ENCODE results near the gene SERPINA1. TPM values are rescaled to one million over a fixed set of nuclear protein-coding genes. Genes with fewer than 3 reads are reported as not detected.

Gene SERPINA1
- total and polyA plus RNA-seq, 2 of the 13 experiments (the other 11 are each of a cell fraction or from before 2014, with no cell fraction given): 3,266 to 11,015 TPM

DNA sequence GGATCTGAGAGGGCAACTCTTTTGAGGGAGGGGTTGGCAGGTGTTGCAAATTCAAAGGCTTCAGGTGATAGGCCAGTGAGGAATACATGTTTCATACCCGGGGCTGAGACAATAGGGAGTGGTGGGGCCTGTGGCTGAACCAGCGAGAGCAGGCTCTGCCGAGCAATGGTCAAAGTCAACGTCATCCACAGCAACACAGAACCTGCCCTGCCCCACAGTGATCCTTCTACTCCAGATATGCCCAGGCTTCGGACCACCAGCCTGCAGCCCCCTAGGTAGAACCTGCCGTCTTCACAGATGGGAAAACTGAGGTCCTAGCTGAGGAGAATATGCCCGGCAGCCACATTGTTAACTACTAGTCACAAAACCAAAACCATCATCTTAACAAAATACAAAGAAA lies 4.1 kb downstream of the SERPINA1 start (continued):
- TF ChIP-seq EP300 (IDR thresholded peaks at IDR 0.05; ENCODE audit: low read depth in 2 of 2, low read length in 2 of 2): no peak
- no peak for TF ChIP-seq EP300 (CRISPR knock-in tag; IDR thresholded peaks at IDR 0.05; ENCODE audit: borderline replicate concordance)
- no peak for TF ChIP-seq ZNF879 (CRISPR knock-in tag; IDR thresholded peaks at IDR 0.05)
- no peak for TF ChIP-seq ZNF672 (CRISPR knock-in tag; IDR thresholded peaks at IDR 0.05)
- no peak for TF ChIP-seq SOX13 (IDR thresholded peaks at IDR 0.05)
- no peak for TF ChIP-seq SOX13 (CRISPR knock-in tag; conservative IDR thresholded peaks at IDR 0.05 in 1 of 2, IDR thresholded peaks at IDR 0.05 in 1 of 2)
- no peak for TF ChIP-seq HNRNPLL (IDR thresholded peaks at IDR 0.05; ENCODE audit: low read depth, low read length, poor library complexity, severe bottlenecking)
- TF ChIP-seq POLR2G (IDR thresholded peaks at IDR 0.05; ENCODE audit: low read depth, low read length): peak; percentile 38; the same call in 1 of the 2 replicates
- TF ChIP-seq NFE2L1 (CRISPR knock-in tag; IDR thresholded peaks at IDR 0.05; ENCODE audit: borderline replicate concordance): no peak
- TF ChIP-seq, protein P1, sequence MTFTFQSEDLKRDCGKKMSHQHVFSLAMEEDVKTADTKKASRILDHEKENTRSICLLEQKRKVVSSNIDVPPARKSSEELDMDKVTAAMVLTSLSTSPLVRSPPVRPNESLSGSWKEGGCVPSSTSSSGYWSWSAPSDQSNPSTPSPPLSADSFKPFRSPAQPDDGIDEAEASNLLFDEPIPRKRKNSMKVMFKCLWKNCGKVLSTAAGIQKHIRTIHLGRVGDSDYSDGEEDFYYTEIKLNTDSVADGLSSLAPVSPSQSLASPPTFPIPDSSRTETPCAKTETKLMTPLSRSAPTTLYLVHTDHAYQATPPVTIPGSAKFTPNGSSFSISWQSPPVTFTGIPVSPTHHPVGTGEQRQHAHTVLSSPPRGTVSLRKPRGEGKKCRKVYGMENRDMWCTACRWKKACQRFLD (CRISPR knock-in tag; IDR thresholded peaks at IDR 0.05; ENCODE audit: borderline replicate concordance): no peak
- no peak for TF ChIP-seq ZC3H4 (CRISPR knock-in tag; IDR thresholded peaks at IDR 0.05; ENCODE audit: borderline replicate concordance)
- 0 out of 2 replicates have a peak, but pooled peaks have one; percentile 6 for TF ChIP-seq NKX3-1 (CRISPR knock-in tag; IDR thresholded peaks at IDR 0.05)
- no peak for TF ChIP-seq ZNF773 (CRISPR knock-in tag; IDR thresholded peaks at IDR 0.05; ENCODE audit: borderline replicate concordance)
- TF ChIP-seq CERS6 (CRISPR knock-in tag; IDR thresholded peaks at IDR 0.05): no peak
- TF ChIP-seq ZNF430 (CRISPR knock-in tag; IDR thresholded peaks at IDR 0.05): no peak
